ENCODE results near the gene DOK5.
"Not testable (repeated sequence)": the region's sequence is repeated elsewhere in the genome, so short reads cannot be mapped to it uniquely, and the experiment has no call there.

DOK5 gene

GRCh38 chr20:54475334-54476168 lies at the start of gene DOK5:
Gene DOK5 (plus strand): TSS chr20:54475593. CDS start chr20:54475947, 354 bp downstream.
- DNase-seq = no peak

GRCh38 chr20:54429364-54429763 lies 46.0 kb upstream of the DOK5 start:
- no peak for DNase-seq

GRCh38 chr20:54431156-54431944 lies 44.0 kb upstream of the DOK5 start:
- DNase-seq = no peak

- no peak for DNase-seq
Observed at GRCh38 chr20:54432966-54433365, 42.4 kb upstream of the DOK5 start.

- DNase-seq = no peak
Observed at GRCh38 chr20:54433636-54434035, 41.8 kb upstream of the DOK5 start.

GRCh38 chr20:54434196-54434595 lies 41.2 kb upstream of the DOK5 start:
- no peak for DNase-seq

GRCh38 chr20:54435015-54435414 lies 40.4 kb upstream of the DOK5 start:
- no peak for DNase-seq

- DNase-seq = not testable (repeated sequence)
Observed at GRCh38 chr20:54436410-54436809, 39.0 kb upstream of the DOK5 start.

GRCh38 chr20:54438166-54438565 lies 37.2 kb upstream of the DOK5 start:
- no peak for DNase-seq

- DNase-seq = no peak
Observed at GRCh38 chr20:54450207-54450606, 25.2 kb upstream of the DOK5 start.

GRCh38 chr20:54451171-54451570 lies 24.2 kb upstream of the DOK5 start:
- DNase-seq = no peak

GRCh38 chr20:54452277-54452676 lies 23.1 kb upstream of the DOK5 start:
- DNase-seq = no peak

- DNase-seq = no peak
Observed at GRCh38 chr20:54454982-54455381, 20.4 kb upstream of the DOK5 start.

- no peak for DNase-seq
Observed at GRCh38 chr20:54456423-54456822, 19.0 kb upstream of the DOK5 start.

GRCh38 chr20:54456961-54457360 lies 18.4 kb upstream of the DOK5 start:
- no peak for DNase-seq

GRCh38 chr20:54458219-54458618 lies 17.2 kb upstream of the DOK5 start:
- no peak for DNase-seq

- DNase-seq = no peak
Observed at GRCh38 chr20:54459279-54459678, 16.1 kb upstream of the DOK5 start.

GRCh38 chr20:54464003-54464402 lies 11.4 kb upstream of the DOK5 start:
- DNase-seq = no peak

- DNase-seq = no peak
Observed at GRCh38 chr20:54466127-54466526, 9.3 kb upstream of the DOK5 start.

GRCh38 chr20:54467622-54468021 lies 7.8 kb upstream of the DOK5 start:
- DNase-seq = no peak

GRCh38 chr20:54468082-54468481 lies 7.3 kb upstream of the DOK5 start:
- no peak for DNase-seq

- DNase-seq = no peak
Observed at GRCh38 chr20:54469293-54469692, 6.1 kb upstream of the DOK5 start.

- DNase-seq = no peak
Observed at GRCh38 chr20:54469952-54470351, 5.4 kb upstream of the DOK5 start.

- DNase-seq = no peak
Observed at GRCh38 chr20:54470697-54471096, 4.7 kb upstream of the DOK5 start.
